ENCODE results near the gene DAAM2.

Gene DAAM2

DNA sequence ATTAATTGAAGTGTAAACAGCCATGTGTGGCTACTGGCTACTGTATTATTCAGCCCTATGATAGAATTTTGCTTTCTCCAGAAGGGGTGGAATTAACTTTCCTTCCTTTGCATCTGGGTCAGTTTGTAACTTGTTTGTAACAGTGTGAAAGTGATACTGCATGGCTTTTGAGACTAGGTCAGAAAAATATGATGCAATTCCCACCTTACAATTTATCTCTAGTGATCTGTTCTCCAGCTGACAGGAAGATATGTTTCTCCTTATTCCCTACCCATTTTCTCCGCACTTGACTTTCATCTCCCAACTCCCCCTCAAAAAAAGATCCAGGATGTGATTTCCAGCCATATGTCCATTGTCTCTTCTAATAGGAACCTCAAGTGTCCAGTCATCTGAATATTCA, 144.7 kb downstream of the DAAM2 start:
- H3K27ac ChIP-seq = no peak overlapping the region
- TF ChIP-seq, protein P1, sequence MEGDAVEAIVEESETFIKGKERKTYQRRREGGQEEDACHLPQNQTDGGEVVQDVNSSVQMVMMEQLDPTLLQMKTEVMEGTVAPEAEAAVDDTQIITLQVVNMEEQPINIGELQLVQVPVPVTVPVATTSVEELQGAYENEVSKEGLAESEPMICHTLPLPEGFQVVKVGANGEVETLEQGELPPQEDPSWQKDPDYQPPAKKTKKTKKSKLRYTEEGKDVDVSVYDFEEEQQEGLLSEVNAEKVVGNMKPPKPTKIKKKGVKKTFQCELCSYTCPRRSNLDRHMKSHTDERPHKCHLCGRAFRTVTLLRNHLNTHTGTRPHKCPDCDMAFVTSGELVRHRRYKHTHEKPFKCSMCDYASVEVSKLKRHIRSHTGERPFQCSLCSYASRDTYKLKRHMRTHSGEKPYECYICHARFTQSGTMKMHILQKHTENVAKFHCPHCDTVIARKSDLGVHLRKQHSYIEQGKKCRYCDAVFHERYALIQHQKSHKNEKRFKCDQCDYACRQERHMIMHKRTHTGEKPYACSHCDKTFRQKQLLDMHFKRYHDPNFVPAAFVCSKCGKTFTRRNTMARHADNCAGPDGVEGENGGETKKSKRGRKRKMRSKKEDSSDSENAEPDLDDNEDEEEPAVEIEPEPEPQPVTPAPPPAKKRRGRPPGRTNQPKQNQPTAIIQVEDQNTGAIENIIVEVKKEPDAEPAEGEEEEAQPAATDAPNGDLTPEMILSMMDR (conservative IDR thresholded peaks at IDR 0.05) = no peak

DNA sequence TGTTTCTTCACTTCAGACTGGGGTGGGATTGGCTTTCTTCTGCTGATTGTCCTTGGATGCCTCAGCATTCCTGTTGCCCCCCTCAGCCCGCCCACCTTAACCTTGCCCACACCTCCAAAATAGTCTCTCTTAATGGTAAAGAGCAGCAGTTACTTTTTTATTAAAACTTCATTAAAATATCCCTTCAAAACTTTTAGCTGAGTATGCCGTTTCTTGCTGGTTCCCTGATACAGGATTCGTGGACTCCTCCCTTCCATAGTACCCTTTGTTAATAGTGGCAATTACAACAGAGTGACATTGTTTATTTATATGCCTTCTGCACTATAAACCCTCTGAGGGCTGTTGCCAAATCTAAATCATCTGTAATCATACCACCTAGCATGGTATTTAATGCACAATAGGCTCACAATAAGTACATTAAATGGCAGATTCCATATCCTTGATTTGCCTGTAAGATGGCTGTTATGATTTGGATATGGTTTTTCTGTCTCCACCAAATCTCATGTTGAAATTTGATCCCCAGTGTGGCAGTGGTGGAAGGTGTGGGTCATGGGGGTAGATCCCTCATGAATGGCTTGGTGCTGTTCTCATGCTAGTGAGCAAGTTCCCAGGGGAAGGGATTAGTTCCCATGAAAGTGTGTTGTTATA, 145.6 kb downstream of the DAAM2 start:
- H3K27ac ChIP-seq = no peak overlapping the region
- TF ChIP-seq, protein P1 (conservative IDR thresholded peaks at IDR 0.05) = no peak

DNA sequence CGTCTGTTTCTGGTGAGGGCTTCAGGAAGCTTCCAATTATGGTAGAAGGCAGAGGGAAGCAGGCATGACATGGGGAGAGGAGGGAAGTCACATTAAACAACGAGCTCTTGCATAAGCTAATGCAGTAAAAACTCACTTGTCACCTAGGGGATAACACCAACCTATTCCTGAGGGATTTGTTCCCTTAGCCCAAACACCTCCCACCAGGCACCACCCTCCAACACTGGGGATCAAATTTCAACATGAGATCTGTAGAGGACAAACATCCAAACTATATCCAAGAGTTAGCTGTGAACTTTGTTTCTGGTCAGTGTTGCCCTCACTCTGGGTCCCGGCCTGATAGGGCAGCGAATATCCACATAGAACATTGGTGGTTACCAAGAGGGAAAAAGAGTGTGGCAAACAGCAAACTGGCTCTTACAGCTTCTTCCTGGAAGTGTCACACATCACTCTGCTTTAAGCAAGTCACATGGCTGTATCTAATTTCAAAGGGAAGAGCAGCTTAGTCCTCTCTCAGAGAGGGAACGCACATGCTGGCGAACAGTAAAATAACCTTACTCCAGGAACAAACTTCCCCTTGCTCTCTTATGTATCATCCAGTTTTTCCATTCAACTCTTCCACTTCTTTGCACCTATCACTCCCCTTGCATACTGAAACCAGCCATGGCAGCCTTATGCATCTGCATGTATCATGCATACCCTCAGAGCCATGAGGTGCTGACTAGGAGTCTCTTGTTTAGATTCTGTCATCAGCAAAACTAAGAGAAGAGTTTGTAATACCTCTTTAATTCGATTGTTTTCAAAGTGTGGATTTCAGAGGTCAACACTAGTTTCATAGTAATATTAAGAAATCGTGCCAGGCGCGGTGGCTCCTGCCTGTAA, 146.8 kb downstream of the DAAM2 start:
- no peak overlapping the region for H3K27ac ChIP-seq
- TF ChIP-seq, protein P1 (conservative IDR thresholded peaks at IDR 0.05) = no peak

DNA sequence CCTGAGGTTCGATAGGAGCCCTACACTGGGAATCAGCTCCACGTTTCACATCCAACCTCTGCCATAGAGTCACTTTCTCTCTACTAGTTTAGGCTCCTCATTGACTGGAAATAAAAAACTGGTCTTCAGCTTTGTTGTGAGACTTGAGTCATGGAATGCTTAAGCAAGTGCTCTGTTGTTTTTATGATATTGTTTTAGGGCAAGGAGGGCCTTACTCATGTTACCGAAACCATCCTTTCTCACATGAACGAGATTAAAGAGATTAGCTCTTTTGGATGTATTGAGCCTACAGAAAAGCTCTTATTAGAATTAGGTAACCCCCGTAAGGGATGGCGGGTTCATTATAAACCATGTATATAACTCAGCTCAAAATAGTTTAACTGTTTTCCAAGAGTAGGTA, 149.0 kb downstream of the DAAM2 start:
- TF ChIP-seq, protein P1 (conservative IDR thresholded peaks at IDR 0.05) = no peak
- H3K27ac ChIP-seq = no peak overlapping the region

DNA sequence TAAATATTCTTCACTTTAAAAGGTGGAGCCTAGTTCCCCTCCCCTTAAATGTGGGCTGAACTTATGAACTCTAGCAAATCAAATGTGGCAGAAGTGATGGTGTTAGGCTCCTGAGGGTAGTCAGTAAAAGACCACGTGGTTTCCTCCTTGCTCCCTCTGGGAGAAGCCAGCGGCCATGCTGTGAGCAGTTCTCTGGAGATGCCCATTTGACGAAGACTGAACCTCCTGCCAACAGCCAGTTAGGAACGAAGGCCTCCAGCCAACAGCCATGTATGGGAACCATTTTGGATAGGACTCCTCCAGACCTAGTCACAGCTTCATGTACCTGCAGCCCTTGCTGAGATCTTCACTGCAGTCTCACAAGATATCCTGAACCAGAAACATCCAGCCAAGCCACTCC, 149.6 kb downstream of the DAAM2 start:
- TF ChIP-seq, protein P1 (conservative IDR thresholded peaks at IDR 0.05) = no peak
- H3K27ac ChIP-seq = no peak overlapping the region

DNA sequence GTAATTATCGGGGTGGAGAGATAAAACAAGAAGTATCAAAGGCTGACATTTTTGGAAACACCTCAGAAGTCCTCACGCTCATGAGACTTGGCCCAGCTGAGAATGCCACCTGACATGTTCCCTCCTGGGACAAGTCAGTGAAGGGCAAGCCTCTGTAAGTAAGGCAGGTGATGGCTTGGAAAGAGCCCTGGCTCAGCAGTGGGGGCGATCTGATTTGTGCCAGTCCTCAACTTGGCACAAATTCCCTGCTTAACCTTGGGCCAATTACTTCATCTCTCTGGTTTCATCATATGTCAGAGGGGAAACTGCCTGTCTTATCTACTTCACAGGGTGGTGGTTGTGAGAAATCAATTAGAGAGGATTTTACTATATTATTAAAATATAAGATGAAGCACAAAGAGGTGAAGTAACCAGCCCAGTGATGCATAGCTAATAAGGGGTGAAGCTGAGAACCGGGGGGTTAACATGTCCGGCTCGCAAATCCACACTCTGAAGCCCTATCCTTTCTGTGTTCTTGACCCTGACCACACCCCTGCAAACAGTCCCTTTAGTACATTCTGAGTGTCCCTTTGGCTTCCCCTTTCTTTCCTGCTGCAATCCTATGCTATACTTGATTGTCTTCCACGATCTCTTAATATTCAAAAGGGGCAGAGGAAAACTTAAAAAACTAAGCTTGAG, 150.9 kb downstream of the DAAM2 start:
- TF ChIP-seq, protein P1 (conservative IDR thresholded peaks at IDR 0.05) = no peak
- H3K27ac ChIP-seq = no peak overlapping the region

DNA sequence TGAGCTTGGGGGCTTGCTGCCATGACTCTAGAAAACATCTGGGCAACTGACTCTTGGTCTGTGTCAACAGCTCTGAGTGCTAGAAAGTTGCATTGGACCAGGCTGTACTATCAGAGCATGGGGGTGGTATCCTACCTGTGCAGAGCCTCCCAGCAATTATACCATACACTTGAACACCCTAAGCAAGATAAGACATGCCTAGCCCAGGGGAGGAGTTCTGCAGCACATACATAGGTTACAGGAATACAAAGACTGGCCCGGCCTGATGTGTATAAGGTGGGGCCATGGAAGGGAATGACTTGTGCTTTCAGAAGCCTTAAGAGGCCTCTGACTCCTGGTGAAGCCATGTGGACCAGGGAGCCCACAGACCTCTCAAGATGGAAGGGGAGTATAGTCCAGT, 153.4 kb downstream of the DAAM2 start:
- H3K27ac ChIP-seq = no peak overlapping the region
- TF ChIP-seq, protein P1 (conservative IDR thresholded peaks at IDR 0.05) = no peak

Measured in VCaP (cell line).